ENCODE data around the gene PAWR.

DNA sequence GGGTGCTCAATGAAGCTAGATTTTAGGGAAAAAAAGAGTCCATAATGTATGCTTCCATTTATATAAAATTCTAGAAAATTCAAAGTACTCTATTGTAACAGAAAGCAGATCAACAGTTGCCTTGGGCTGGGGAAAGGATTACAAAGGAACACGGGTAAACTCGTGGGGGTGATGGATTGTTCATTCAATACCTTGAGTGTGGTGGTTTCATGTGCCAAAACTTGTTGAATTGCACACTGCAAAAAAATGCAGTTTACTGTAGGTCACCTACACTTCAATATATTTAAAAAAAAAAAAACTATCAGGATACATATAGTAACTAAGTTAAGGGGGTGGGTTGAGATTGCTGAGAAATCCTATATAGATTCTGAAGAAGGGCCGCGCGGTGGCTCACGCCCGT is 33.6 kb downstream of the PAWR start:
- TF ChIP-seq, protein P1, sequence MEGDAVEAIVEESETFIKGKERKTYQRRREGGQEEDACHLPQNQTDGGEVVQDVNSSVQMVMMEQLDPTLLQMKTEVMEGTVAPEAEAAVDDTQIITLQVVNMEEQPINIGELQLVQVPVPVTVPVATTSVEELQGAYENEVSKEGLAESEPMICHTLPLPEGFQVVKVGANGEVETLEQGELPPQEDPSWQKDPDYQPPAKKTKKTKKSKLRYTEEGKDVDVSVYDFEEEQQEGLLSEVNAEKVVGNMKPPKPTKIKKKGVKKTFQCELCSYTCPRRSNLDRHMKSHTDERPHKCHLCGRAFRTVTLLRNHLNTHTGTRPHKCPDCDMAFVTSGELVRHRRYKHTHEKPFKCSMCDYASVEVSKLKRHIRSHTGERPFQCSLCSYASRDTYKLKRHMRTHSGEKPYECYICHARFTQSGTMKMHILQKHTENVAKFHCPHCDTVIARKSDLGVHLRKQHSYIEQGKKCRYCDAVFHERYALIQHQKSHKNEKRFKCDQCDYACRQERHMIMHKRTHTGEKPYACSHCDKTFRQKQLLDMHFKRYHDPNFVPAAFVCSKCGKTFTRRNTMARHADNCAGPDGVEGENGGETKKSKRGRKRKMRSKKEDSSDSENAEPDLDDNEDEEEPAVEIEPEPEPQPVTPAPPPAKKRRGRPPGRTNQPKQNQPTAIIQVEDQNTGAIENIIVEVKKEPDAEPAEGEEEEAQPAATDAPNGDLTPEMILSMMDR (IDR thresholded peaks at IDR 0.05) = no peak
- TF ChIP-seq EZH2phosphoT487 (IDR thresholded peaks at IDR 0.05) = no peak

Measured in neural progenitor cell (in vitro differentiated cells).